ENCODE measurements around the gene NAPB. TPM values are rescaled to one million over a fixed set of nuclear protein-coding genes. Genes with fewer than 3 reads are reported as not detected.

The NAPB gene
- total RNA-seq, 1 donor from 2014 or later, result 8.9 TPM

DNA sequence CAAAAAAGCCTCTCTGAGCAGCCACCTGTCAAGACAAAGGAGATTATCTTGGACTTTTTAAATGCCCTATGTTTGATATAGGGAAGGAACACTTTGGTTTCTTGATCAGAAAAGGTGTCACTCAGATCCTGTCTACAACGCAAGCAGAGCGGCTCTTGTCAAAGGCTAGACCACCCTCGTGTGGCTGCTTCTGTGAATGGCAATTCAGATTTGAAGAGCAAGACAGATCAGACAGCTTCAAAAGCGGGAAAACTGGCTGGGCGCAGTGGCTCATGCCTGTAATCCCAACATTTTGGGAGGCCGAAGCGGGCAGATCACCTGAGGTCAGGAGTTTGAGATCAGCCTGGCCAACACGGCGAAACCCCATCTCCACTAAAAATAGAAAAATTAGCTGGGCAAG, 80.8 kb downstream of the NAPB start:
- Histone ChIP-seq H3K4me1 (ENCODE audit: control insufficient read depth in 3 of 3, insufficient read depth in 3 of 3, low read length in 3 of 3) (peaks cover 0 to 6% (median 4%) of the 10 kb centered on the region in 3 donors), H3K4me3 (ENCODE audit: low read length in 3 of 3) (no peak overlapping the region), H3K9me3 (ENCODE audit: control insufficient read depth in 3 of 3, low read length in 3 of 3) (no peaks in the 10 kb centered on the region), H3K9ac (ENCODE audit: low read depth in 1 of 3, low read length in 3 of 3) (no peak overlapping the region), H3K27me3 (ENCODE audit: control insufficient read depth in 3 of 3, insufficient read depth in 3 of 3, low read length in 3 of 3) (no peaks in the 10 kb centered on the region), H3K36me3 (ENCODE audit: control insufficient read depth in 3 of 3, insufficient read depth in 3 of 3, low read length in 3 of 3) (no peaks in the 10 kb centered on the region), H3K27ac (ENCODE audit: low read depth, low read length) (no peak overlapping the region)

DNA sequence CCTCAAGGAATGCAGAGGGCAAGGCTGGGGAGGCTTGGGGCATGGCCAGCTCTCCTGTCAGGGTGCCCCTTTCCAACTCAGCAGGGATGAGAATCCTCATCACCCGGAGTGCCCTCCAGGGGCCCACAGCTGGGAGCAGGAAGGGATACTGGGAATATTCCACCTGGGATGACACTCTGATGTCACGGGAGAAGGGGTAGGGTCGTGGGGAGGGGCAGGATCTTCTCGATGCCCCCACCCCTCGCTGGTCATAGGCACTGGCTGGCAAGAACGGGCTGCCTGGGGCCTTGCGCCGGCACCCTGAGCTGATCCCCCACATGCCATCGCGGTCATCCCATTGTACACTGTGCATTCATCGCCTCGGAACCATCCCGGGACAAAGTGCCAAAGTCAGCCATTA, 81.3 kb downstream of the NAPB start:
- H3K27ac ChIP-seq (ENCODE audit: low read depth, low read length), result no peak overlapping the region
- no peaks in the 10 kb centered on the region for H3K27me3 ChIP-seq (ENCODE audit: control insufficient read depth in 3 of 3, insufficient read depth in 3 of 3, low read length in 3 of 3)
- no peak overlapping the region for H3K4me3 ChIP-seq (ENCODE audit: low read length in 3 of 3)
- H3K4me1 ChIP-seq (ENCODE audit: control insufficient read depth in 3 of 3, insufficient read depth in 3 of 3, low read length in 3 of 3), result peaks cover 0 to 6% (median 4%) of the 10 kb centered on the region in 3 donors
- H3K36me3 ChIP-seq (ENCODE audit: control insufficient read depth in 3 of 3, insufficient read depth in 3 of 3, low read length in 3 of 3), result no peaks in the 10 kb centered on the region
- H3K9me3 ChIP-seq (ENCODE audit: control insufficient read depth in 3 of 3, low read length in 3 of 3), result no peaks in the 10 kb centered on the region
- H3K9ac ChIP-seq (ENCODE audit: low read depth in 1 of 3, low read length in 3 of 3), result no peak overlapping the region

DNA sequence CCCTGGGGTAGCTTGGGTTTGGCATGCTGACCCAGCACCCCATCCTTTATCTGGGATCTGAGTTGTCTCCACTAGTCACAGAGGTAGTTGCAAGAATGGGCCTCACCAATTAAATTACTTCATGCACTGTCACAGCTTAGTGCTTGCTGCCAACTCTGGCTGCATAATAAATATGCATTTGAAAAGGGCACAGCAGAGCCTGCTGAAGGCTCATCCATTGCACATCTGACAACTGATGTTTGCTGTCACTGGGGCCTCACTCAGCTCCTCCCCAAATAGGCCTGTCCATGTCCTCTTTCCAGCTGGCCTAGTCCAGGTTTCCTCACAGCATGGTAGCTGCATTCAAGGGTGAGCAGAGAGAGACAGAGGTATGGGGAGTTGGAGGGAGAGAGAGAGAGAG, 84.0 kb downstream of the NAPB start:
- peaks cover 0 to 14% (median 4%) of the 10 kb centered on the region in 3 donors for H3K4me1 ChIP-seq (ENCODE audit: control insufficient read depth in 3 of 3, insufficient read depth in 3 of 3, low read length in 3 of 3)

DNA sequence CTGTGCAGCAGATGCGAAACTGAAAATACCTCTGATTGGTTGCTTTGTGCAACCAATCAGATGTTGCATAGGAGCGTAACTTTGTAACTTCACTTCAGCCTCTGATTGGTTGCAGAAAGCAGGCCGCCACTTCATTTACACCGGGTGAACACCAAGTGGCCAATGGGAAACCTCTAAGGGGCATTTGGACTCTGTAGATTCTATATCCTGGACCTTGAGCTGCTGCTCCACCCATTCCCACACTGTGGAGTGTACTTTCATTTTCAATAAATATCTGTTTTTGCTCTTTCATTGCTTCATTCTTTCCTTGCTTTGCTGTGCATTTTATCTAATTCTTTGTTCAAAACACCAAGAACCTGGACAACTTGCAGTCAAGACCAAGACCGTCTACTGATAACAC, 84.8 kb downstream of the NAPB start:
- H3K27me3 ChIP-seq (ENCODE audit: control insufficient read depth in 3 of 3, insufficient read depth in 3 of 3, low read length in 3 of 3), result no peaks in the 10 kb centered on the region
- no peak overlapping the region for H3K9ac ChIP-seq (ENCODE audit: low read depth in 1 of 3, low read length in 3 of 3)
- H3K4me3 ChIP-seq (ENCODE audit: low read length in 3 of 3), result no peak overlapping the region
- no peaks in the 10 kb centered on the region for H3K9me3 ChIP-seq (ENCODE audit: control insufficient read depth in 3 of 3, low read length in 3 of 3)
- no peaks in the 10 kb centered on the region for H3K36me3 ChIP-seq (ENCODE audit: control insufficient read depth in 3 of 3, insufficient read depth in 3 of 3, low read length in 3 of 3)
- H3K4me1 ChIP-seq (ENCODE audit: control insufficient read depth in 3 of 3, insufficient read depth in 3 of 3, low read length in 3 of 3), result peaks cover 0 to 14% (median 4%) of the 10 kb centered on the region in 3 donors
- H3K27ac ChIP-seq (ENCODE audit: low read depth, low read length), result no peak overlapping the region

More for the DNA sequence above, 84.0 kb downstream of the NAPB start:
- no peak overlapping the region for H3K9ac ChIP-seq (ENCODE audit: low read depth in 1 of 3, low read length in 3 of 3)
- H3K27ac ChIP-seq (ENCODE audit: low read depth, low read length), result no peak overlapping the region
- no peak overlapping the region for H3K4me3 ChIP-seq (ENCODE audit: low read length in 3 of 3)
- no peaks in the 10 kb centered on the region for H3K36me3 ChIP-seq (ENCODE audit: control insufficient read depth in 3 of 3, insufficient read depth in 3 of 3, low read length in 3 of 3)
- H3K9me3 ChIP-seq (ENCODE audit: control insufficient read depth in 3 of 3, low read length in 3 of 3), result no peaks in the 10 kb centered on the region
- H3K27me3 ChIP-seq (ENCODE audit: control insufficient read depth in 3 of 3, insufficient read depth in 3 of 3, low read length in 3 of 3), result no peaks in the 10 kb centered on the region

DNA sequence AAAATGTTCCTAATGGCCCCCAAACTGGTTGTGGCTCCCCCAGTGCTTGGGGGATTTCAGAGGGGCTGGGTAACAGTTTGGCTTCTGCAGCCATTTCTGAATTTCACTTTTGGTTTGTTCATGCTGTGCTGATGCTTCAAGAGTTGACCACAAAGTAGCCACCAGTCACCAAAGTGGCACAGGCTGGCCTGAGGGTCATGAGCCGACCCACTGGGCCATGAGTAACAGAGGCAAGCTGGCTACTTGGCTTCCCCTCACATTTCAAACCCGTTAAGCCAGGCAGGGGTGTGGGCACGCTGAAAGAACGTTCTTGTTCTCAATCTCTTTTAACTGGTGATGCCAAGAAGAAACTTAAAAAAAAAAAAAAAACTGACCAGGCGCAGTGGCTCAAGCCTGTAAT, 85.8 kb downstream of the NAPB start:
- Histone ChIP-seq H3K27me3 (ENCODE audit: control insufficient read depth in 3 of 3, insufficient read depth in 3 of 3, low read length in 3 of 3) (no peaks in the 10 kb centered on the region), H3K4me1 (ENCODE audit: control insufficient read depth in 3 of 3, insufficient read depth in 3 of 3, low read length in 3 of 3) (peaks cover 0 to 13% (median 4%) of the 10 kb centered on the region in 3 donors), H3K9me3 (ENCODE audit: control insufficient read depth in 3 of 3, low read length in 3 of 3) (no peaks in the 10 kb centered on the region), H3K9ac (ENCODE audit: low read depth in 1 of 3, low read length in 3 of 3) (no peak overlapping the region), H3K27ac (ENCODE audit: low read depth, low read length) (no peak overlapping the region), H3K4me3 (ENCODE audit: low read length in 3 of 3) (no peak overlapping the region), H3K36me3 (ENCODE audit: control insufficient read depth in 3 of 3, insufficient read depth in 3 of 3, low read length in 3 of 3) (no peaks in the 10 kb centered on the region)

DNA sequence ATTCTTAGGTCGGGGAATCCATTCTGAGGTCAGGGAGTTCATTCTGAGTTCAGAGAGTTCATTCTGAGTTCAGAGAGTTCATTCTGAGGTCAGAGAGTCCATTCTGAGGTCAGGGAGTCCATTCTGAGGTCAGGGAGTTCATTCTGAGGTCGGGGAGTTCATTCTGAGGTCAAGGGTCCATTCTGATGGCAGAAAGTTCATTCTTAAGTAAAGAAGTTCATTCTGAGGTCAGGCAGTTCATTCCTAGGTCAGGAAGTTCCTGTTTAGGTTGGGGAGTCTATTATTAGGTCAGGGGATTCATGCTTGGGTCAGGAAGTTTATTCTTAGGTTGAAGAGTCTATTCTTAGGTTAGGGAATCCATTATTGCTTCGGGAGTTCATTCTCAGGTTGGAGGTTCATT, 87.2 kb downstream of the NAPB start:
- H3K9me3 ChIP-seq (ENCODE audit: control insufficient read depth in 3 of 3, low read length in 3 of 3), result no peaks in the 10 kb centered on the region
- no peak overlapping the region for H3K9ac ChIP-seq (ENCODE audit: low read depth in 1 of 3, low read length in 3 of 3)

DNA sequence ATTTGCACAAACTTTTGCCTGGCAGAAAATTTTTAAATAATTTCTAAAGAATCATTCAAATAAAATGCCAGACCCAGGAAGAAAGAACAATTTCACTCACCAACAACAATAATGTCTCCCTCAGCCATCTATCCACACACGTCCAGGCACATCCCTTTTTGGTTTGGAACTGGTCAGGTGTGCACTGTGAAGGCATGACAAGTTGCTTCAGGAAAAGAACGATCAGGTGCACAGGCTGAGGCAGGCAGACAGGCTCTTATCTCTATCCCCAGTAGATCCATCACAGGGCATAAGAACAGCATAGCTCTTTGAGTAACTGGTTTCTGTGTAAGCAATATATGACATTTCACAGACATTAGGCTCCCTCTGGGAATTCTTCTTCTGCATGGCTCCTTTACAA, 88.8 kb downstream of the NAPB start:
- Histone ChIP-seq H3K4me1 (ENCODE audit: control insufficient read depth in 3 of 3, insufficient read depth in 3 of 3, low read length in 3 of 3) (peaks cover 0 to 8% (median 0%) of the 10 kb centered on the region in 3 donors), H3K36me3 (ENCODE audit: control insufficient read depth in 3 of 3, insufficient read depth in 3 of 3, low read length in 3 of 3) (no peaks in the 10 kb centered on the region), H3K9me3 (ENCODE audit: control insufficient read depth in 3 of 3, low read length in 3 of 3) (no peaks in the 10 kb centered on the region), H3K4me3 (ENCODE audit: low read length in 3 of 3) (no peak overlapping the region), H3K9ac (ENCODE audit: low read depth in 1 of 3, low read length in 3 of 3) (no peak overlapping the region), H3K27ac (ENCODE audit: low read depth, low read length) (no peak overlapping the region), H3K27me3 (ENCODE audit: control insufficient read depth in 3 of 3, insufficient read depth in 3 of 3, low read length in 3 of 3) (no peaks in the 10 kb centered on the region)

More for the DNA sequence above, 87.2 kb downstream of the NAPB start:
- no peaks in the 10 kb centered on the region for H3K36me3 ChIP-seq (ENCODE audit: control insufficient read depth in 3 of 3, insufficient read depth in 3 of 3, low read length in 3 of 3)
- peaks cover 0 to 8% (median 0%) of the 10 kb centered on the region in 3 donors for H3K4me1 ChIP-seq (ENCODE audit: control insufficient read depth in 3 of 3, insufficient read depth in 3 of 3, low read length in 3 of 3)
- H3K27ac ChIP-seq (ENCODE audit: low read depth, low read length), result no peak overlapping the region
- no peaks in the 10 kb centered on the region for H3K27me3 ChIP-seq (ENCODE audit: control insufficient read depth in 3 of 3, insufficient read depth in 3 of 3, low read length in 3 of 3)
- no peak overlapping the region for H3K4me3 ChIP-seq (ENCODE audit: low read length in 3 of 3)

DNA sequence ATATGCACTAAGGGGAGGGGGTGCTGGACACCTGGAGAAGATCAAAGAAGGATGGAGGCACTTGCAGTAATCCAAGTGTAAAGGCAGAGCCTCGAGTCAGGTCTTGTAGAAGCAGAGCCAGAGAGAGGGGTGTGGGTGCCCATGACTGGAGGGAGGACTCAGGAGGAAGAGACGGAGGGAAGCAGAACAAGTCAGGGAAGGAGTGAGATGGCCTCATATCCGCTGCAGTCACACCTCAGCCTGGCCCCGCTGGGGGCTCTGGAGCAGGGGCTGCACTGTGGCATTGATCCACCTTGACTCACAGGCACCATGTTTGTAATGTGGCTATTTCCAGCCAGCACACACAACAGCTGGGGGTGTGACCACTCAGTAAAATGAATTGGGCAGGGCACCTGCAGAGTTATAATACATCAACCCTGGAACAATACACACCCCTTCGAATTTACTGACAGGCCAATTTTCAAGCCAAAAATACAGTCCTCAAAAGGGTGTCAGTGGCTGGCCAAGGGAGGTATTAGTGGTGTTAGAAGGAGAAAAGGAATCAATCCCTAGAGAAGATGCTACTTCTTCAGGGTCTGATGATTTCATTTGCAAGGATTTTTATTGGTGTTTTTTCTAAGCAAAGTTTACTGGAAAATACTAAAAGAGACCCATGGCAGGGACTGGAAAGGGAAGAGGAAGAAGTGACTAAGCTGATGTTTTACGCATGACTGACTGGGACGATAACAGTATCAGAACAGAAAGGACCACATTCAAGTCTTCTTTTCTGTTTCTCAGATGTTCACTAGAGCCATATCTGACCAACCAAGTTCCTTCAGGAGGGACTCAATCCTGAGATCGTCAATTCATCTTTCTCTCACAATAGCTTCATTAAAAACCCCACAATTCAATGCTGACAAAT, 89.6 kb downstream of the NAPB start:
- no peaks in the 10 kb centered on the region for H3K36me3 ChIP-seq (ENCODE audit: control insufficient read depth in 3 of 3, insufficient read depth in 3 of 3, low read length in 3 of 3)
- H3K9me3 ChIP-seq (ENCODE audit: control insufficient read depth in 3 of 3, low read length in 3 of 3), result no peaks in the 10 kb centered on the region
- H3K4me3 ChIP-seq (ENCODE audit: low read length in 3 of 3), result no peak overlapping the region
- H3K9ac ChIP-seq (ENCODE audit: low read depth in 1 of 3, low read length in 3 of 3), result no peak overlapping the region
- no peaks in the 10 kb centered on the region for H3K27me3 ChIP-seq (ENCODE audit: control insufficient read depth in 3 of 3, insufficient read depth in 3 of 3, low read length in 3 of 3)
- peaks cover 0 to 8% (median 0%) of the 10 kb centered on the region in 3 donors for H3K4me1 ChIP-seq (ENCODE audit: control insufficient read depth in 3 of 3, insufficient read depth in 3 of 3, low read length in 3 of 3)
- no peak overlapping the region for H3K27ac ChIP-seq (ENCODE audit: low read depth, low read length)

DNA sequence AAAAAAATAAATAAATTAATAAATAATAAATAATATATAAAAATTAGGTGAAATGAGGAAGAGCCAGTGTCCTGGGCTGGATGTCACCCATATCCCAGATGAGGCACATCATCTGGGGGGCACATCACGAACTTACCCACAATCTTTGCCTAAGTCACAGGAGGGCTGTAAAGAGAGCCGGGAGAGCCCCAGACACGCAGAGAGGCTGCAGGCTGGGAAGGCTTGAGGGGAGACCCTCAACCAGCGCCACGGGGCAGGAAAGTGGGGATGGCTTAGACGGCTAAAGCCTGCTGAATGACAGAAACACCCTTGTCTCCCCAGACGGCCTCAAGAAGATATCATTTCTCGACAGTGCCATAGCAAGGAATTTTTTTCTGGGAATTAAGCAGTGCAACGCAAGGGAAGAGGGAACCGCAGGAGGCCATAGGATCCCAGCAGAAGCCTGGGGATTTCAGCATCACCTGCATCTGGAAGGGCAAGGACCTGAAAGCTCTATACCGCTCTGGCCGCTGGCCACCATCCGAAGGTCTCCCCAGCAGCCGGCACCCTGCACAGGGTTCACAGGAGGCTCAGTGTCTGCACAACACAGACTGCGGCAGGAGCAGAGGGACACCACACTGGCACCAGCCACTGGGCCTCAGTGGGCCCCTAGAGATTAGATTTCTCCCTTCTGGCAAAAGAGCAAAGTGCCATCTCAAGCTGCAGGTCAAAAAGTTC, 93.5 kb downstream of the NAPB start:
- no peaks in the 10 kb centered on the region for H3K4me1 ChIP-seq (ENCODE audit: control insufficient read depth in 3 of 3, insufficient read depth in 3 of 3, low read length in 3 of 3)
- no peaks in the 10 kb centered on the region for H3K9me3 ChIP-seq (ENCODE audit: control insufficient read depth in 3 of 3, low read length in 3 of 3)
- no peak overlapping the region for H3K9ac ChIP-seq (ENCODE audit: low read depth in 1 of 3, low read length in 3 of 3)
- H3K27ac ChIP-seq (ENCODE audit: low read depth, low read length), result no peak overlapping the region
- no peaks in the 10 kb centered on the region for H3K27me3 ChIP-seq (ENCODE audit: control insufficient read depth in 3 of 3, insufficient read depth in 3 of 3, low read length in 3 of 3)
- no peaks in the 10 kb centered on the region for H3K36me3 ChIP-seq (ENCODE audit: control insufficient read depth in 3 of 3, insufficient read depth in 3 of 3, low read length in 3 of 3)
- H3K4me3 ChIP-seq (ENCODE audit: low read length in 3 of 3), result no peak overlapping the region

DNA sequence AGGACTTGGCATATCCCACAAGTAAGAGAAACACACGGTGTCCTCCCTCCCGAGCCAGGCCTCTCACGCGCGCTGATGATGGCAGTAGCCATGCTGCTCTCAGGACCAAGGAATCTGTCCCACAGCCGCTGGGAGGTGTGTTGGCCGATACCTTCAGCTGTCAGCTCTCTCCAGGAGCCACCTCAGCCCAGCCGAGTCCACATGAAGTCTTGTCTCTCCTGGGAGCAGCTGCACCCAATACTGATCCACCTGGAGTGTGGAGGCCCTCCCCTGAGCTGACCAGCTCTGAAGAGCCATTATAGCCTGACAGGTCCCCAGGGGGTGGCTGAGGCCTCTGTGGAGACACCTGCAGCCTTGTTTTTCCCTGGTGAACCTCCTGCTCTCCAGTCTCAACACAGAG, 94.5 kb downstream of the NAPB start:
- H3K4me1 ChIP-seq (ENCODE audit: control insufficient read depth in 3 of 3, insufficient read depth in 3 of 3, low read length in 3 of 3), result no peaks in the 10 kb centered on the region
- no peaks in the 10 kb centered on the region for H3K36me3 ChIP-seq (ENCODE audit: control insufficient read depth in 3 of 3, insufficient read depth in 3 of 3, low read length in 3 of 3)
- H3K27me3 ChIP-seq (ENCODE audit: control insufficient read depth in 3 of 3, insufficient read depth in 3 of 3, low read length in 3 of 3), result no peaks in the 10 kb centered on the region
- H3K9me3 ChIP-seq (ENCODE audit: control insufficient read depth in 3 of 3, low read length in 3 of 3), result no peaks in the 10 kb centered on the region
- no peak overlapping the region for H3K27ac ChIP-seq (ENCODE audit: low read depth, low read length)
- H3K4me3 ChIP-seq (ENCODE audit: low read length in 3 of 3), result no peak overlapping the region
- no peak overlapping the region for H3K9ac ChIP-seq (ENCODE audit: low read depth in 1 of 3, low read length in 3 of 3)

Data from skeletal muscle tissue (tissue), 4 donors.